HepG2 (cell line): ENCODE results near the gene ZNF28. TPM values are rescaled to one million over a fixed set of nuclear protein-coding genes. Genes with fewer than 3 reads are reported as not detected.
"Not testable (repeated sequence)": the region's sequence is repeated elsewhere in the genome, so short reads cannot be mapped to it uniquely, and the experiment has no call there.

Source experiments
- ATAC-seq: fragments of 200-7000 bp; cut with Tn5 transposase; 3 replicates; pipeline ENCODE4 v1.9.1; 2020; ENCODE audit warnings: mild to moderate bottlenecking, moderate library complexity
- BruUV-seq: library from RNA; stranded (reverse); fragments of 400-500 nt; replicated peaks from 2 replicates; lab custom pipeline; 2021; lab: Mats Ljungman, UMichigan
- CTCF ChIA-PET: fragments of 300-600 bp; formaldehyde crosslinking; extraction: SDS; loops from one replicate; lab custom pipeline; 2021; ENCODE audit warnings: low total read pairs, inconsistent platforms, low intra/inter-chr PET ratio; lab: Yijun Ruan, JAX
- POLR2A ChIA-PET: fragments of 350-600 bp; sonication (Branson Sonifier 250); formaldehyde crosslinking; loops from one replicate; lab custom pipeline; 2020; ENCODE audit warnings: antibody characterized with exemption, inconsistent platforms; lab: Yijun Ruan, JAX
- DNase-seq: peaks from one replicate; pipeline ENCODE4 v3.0.0-alpha.2; 2015; ENCODE audit warnings: low spot score
- FAIRE-seq: peaks from 3 replicates; lab custom pipeline; 2011; peaks lifted over from hg19 to GRCh38; lab: Jason Lieb, UNC
- H2AFZ ChIP-seq: one replicate; pipeline ENCODE4 v1.6.1; 2011; ENCODE audit warnings: low read length, inconsistent platforms
- H3K27ac ChIP-seq: fragments of 300-600 bp; 3 replicates; pipeline ENCODE4 v1.8.0; 2011; ENCODE audit warnings: mixed run types, mild to moderate bottlenecking, mixed read lengths, low read length, inconsistent platforms; ENCODE audit not compliant: insufficient read depth; ENCODE audit errors: extremely low read length
- H3K27me3 ChIP-seq, 2 experiments: fragments of 200-600 bp in 1 of 2; 2 replicates in 1 of 2; 3 replicates in 1 of 2; pipeline versions ENCODE4 v1.6.0 to v1.8.0; 2011; ENCODE audit warnings: low read length in 2 of 2, mild to moderate bottlenecking in 2 of 2, moderate library complexity in 2 of 2, inconsistent platforms in 1 of 2; ENCODE audit not compliant: insufficient read depth in 2 of 2, control insufficient read depth in 1 of 2
- H3K36me3 ChIP-seq, 2 experiments: fragments of 200-600 bp in 1 of 2; replicated peaks in 1 of 2; 2 replicates in 1 of 2; 3 replicates in 1 of 2; pipeline versions ENCODE4 v1.5.1 to v1.8.0; 2011; ENCODE audit warnings: low read length in 2 of 2, inconsistent platforms in 1 of 2; ENCODE audit not compliant: insufficient read depth in 2 of 2, control insufficient read depth in 1 of 2
- H3K4me1 ChIP-seq: 2 replicates; pipeline ENCODE4 v1.5.1; 2012; ENCODE audit warnings: low read length, inconsistent platforms; ENCODE audit not compliant: insufficient read depth
- H3K4me2 ChIP-seq: 2 replicates; pipeline ENCODE4 v1.6.0; 2011; ENCODE audit warnings: low read depth, low read length, inconsistent platforms
- H3K4me3 ChIP-seq, 3 experiments: fragments of 200-600 bp in 1 of 3; sonication (generic), shearing (Covaris generic) in 1 of 3; replicated peaks in 1 of 3; 2 replicates each; pipeline ENCODE4 v1.5.1; 2011 to 2016; ENCODE audit warnings: low read length in 3 of 3, inconsistent platforms in 2 of 3, low read depth in 2 of 3, mild to moderate bottlenecking in 2 of 3, control low read depth in 1 of 3, mixed read lengths in 1 of 3; ENCODE audit not compliant: insufficient read depth in 1 of 3
- H3K79me2 ChIP-seq: one replicate; pipeline ENCODE4 v1.6.1; 2011; ENCODE audit warnings: low read length, inconsistent platforms; ENCODE audit not compliant: insufficient read depth
- H3K9ac ChIP-seq: 2 replicates; pipeline ENCODE4 v1.6.0; 2011; ENCODE audit warnings: mild to moderate bottlenecking, low read depth, low read length, inconsistent platforms; ENCODE audit not compliant: insufficient read depth
- H3K9me3 ChIP-seq: 2 replicates; pipeline ENCODE4 v1.5.1; 2012; ENCODE audit warnings: mild to moderate bottlenecking, low read length
- H4K20me1 ChIP-seq: 2 replicates; pipeline ENCODE4 v1.6.0; 2011; ENCODE audit warnings: inconsistent platforms, mild to moderate bottlenecking, low read length, moderate library complexity; ENCODE audit not compliant: insufficient read depth
- RBFOX2 ChIP-seq: fragments of 200-400 bp; formaldehyde crosslinking; IDR thresholded peaks from 2 replicates; pipeline ENCODE4 v1.6.1; 2017; ENCODE audit warnings: low read depth, mild to moderate bottlenecking, low read length
- SNAI1 ChIP-seq: sonication (generic); formaldehyde crosslinking; IDR thresholded peaks from 2 replicates; pipeline ENCODE4 v1.5.0; 2020; ENCODE audit warnings: mild to moderate bottlenecking, missing genetic modification reagents, borderline replicate concordance
- ZKSCAN8 ChIP-seq: IDR thresholded peaks from 2 replicates; pipeline ENCODE4 v1.6.1; 2016; ENCODE audit warnings: borderline replicate concordance, missing genetic modification reagents, missing compliant biosample characterization
- ZNF235 ChIP-seq: sonication (generic); formaldehyde crosslinking; IDR thresholded peaks from 2 replicates; pipeline ENCODE4 v1.8.1; 2023; ENCODE audit warnings: mild to moderate bottlenecking, missing genetic modification reagents, borderline replicate concordance
- ZNF614 ChIP-seq: IDR thresholded peaks from 2 replicates; pipeline ENCODE4 v1.6.1; 2018; ENCODE audit warnings: missing biosample characterization, missing genetic modification reagents, inconsistent platforms, borderline replicate concordance
- WGBS: methylation state at CpG from one replicate; pipeline ENCODE4 v1.1.6; 2017; ENCODE audit warnings: low lambda C conversion rate; 5-methylcytosine and 5-hydroxymethylcytosine counted together
- in situ Hi-C: cut with HindIII; loops from 2 replicates; pipeline ENCODE4 v1.10.0; 2017; ENCODE audit warnings: low pct_unique_long_range_greater_than_20kb; ENCODE audit not compliant: extremely low pct_ligation_motif_present
- intact Hi-C: fragments of 100-400 bp; cut with micrococcal nuclease; formaldehyde crosslinking; loops from one replicate; pipeline ENCODE4 v1.10.0; 2022; ENCODE audit not compliant: unreplicated experiment
- polyA plus RNA-seq, 8 experiments: library from polyadenylated mRNA; depleted of rRNA in 3 of 8; stranded (reverse) in 7 of 8; unstranded in 1 of 8; fragments of >200 nt; fragmentation: Illumina TruSeq in 4 of 8; extraction: Trizol in 4 of 8; gene quantifications; 2 replicates each; pipeline versions ENCODE4 v1.2.1 to v1.2.3, GENCODE V29; 2011 to 2016; ENCODE audit warnings: low read depth in 4 of 8, missing spikeins in 1 of 8, mixed read lengths in 1 of 8; ENCODE audit not compliant: insufficient read depth in 1 of 8
- total RNA-seq, 5 experiments: library from RNA; depleted of rRNA; stranded (reverse); fragments of >200 nt; fragmentation: Illumina TruSeq; extraction: Trizol; gene quantifications; 2 replicates each; pipeline ENCODE4 v1.2.3, GENCODE V29; 2016; ENCODE audit warnings: low read depth in 1 of 5
- TF ChIP-seq, protein P1 (sequence below): sonication (generic); formaldehyde crosslinking; IDR thresholded peaks from 2 replicates; pipeline ENCODE4 v1.4.0; 2020; ENCODE audit warnings: missing genetic modification reagents, borderline replicate concordance

ZNF28 gene
- total and polyA plus RNA-seq, 2 of the 13 experiments (the other 11 are each of a cell fraction or from before 2014, with no cell fraction given), result 5.0 to 16.0 TPM

DNA sequence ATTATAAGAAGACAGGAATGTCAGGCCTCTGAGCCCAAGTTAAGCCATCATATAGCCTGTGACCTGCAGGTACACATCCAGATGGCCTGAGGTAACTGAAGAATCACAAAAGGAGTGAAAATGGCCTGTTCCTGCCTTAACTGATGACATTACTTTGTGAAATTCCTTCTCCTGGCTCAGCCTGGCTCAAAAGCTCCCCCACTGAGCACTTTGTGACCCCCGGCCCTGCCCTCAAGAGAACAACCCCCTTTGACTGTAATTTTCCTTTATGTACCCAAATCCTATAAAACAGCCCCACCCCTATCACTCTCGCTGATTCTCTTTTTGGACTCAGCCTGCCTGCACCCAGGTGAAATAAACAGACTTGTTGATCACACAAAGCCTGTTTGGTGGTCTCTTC lies 65.0 kb downstream of the ZNF28 start:
- H3K79me2 ChIP-seq, intact Hi-C loops, BruUV-seq, H3K4me2 ChIP-seq, H3K36me3 ChIP-seq, CTCF ChIA-PET, H3K27ac ChIP-seq, H3K9ac ChIP-seq, in situ Hi-C loops, H2AFZ ChIP-seq, H3K9me3 ChIP-seq, DNase-seq, H3K27me3 ChIP-seq, FAIRE-seq, H3K4me3 ChIP-seq, H4K20me1 ChIP-seq, ATAC-seq, H3K4me1 ChIP-seq, POLR2A ChIA-PET: not testable (repeated sequence)
- WGBS, result 12% methylated on average over 2 of the region's 2 CpGs

DNA sequence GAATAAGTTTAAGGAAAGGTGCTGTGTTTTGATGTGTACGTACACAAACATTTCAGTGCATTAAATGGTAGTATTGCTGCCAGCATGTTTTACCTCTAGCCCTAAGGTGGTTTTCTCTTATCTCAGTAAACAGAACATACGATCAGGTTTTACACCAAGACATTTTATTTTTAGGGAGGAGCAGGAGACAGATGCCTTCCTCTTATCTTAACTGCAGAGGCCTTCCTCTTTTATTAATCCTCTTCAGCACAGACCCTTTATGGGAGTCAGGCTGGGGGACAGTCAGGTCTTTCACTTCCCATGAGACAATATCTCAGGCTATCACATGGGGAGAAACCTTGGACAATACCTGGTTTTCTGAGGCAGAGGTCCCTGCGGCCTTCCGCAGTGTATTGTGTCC lies 71.7 kb downstream of the ZNF28 start:
- ChIA-PET CTCF (no interaction called here), POLR2A (no interaction called here)
- in situ Hi-C loops, result no loop called here
- H3K4me2 ChIP-seq, result no peak overlapping the region
- TF ChIP-seq ZKSCAN8 (CRISPR knock-in tag) (no peak), SNAI1 (CRISPR knock-in tag) (no peak), RBFOX2 (no peak), ZNF235 (CRISPR knock-in tag) (no peak), ZNF614 (no peak)
- TF ChIP-seq, protein P1, sequence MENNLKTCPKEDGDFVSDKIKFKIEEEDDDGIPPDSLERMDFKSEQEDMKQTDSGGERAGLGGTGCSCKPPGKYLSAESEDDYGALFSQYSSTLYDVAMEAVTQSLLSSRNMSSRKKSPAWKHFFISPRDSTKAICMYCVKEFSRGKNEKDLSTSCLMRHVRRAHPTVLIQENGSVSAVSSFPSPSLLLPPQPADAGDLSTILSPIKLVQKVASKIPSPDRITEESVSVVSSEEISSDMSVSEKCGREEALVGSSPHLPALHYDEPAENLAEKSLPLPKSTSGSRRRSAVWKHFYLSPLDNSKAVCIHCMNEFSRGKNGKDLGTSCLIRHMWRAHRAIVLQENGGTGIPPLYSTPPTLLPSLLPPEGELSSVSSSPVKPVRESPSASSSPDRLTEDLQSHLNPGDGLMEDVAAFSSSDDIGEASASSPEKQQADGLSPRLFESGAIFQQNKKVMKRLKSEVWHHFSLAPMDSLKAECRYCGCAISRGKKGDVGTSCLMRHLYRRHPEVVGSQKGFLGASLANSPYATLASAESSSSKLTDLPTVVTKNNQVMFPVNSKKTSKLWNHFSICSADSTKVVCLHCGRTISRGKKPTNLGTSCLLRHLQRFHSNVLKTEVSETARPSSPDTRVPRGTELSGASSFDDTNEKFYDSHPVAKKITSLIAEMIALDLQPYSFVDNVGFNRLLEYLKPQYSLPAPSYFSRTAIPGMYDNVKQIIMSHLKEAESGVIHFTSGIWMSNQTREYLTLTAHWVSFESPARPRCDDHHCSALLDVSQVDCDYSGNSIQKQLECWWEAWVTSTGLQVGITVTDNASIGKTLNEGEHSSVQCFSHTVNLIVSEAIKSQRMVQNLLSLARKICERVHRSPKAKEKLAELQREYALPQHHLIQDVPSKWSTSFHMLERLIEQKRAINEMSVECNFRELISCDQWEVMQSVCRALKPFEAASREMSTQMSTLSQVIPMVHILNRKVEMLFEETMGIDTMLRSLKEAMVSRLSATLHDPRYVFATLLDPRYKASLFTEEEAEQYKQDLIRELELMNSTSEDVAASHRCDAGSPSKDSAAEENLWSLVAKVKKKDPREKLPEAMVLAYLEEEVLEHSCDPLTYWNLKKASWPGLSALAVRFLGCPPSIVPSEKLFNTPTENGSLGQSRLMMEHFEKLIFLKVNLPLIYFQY, result no peak
- ATAC-seq (no peak), FAIRE-seq (no peak), DNase-seq (no peak)
- no peak overlapping the region for H3K9ac ChIP-seq
- H2AFZ ChIP-seq, result no peak overlapping the region
- H4K20me1 ChIP-seq, result no peaks in the 10 kb centered on the region
- intact Hi-C loops, result loop anchor here (10.0 kb wide), 1 partner anchor 425 kb away; no protein-coding TSS in a partner anchor
- H3K79me2 ChIP-seq, result no peaks in the 10 kb centered on the region
- 0 out of 2 replicates have a peak, but pooled peaks cover 9% of the 10 kb centered on the region for H3K4me1 ChIP-seq
- no peaks in the 10 kb centered on the region for H3K36me3 ChIP-seq
- BruUV-seq, result no TSS peak
- H3K9me3 ChIP-seq, result peaks cover 11% of the 10 kb centered on the region
- 45% methylated on average over 4 of the region's 4 CpGs for WGBS
- H3K27me3 ChIP-seq, result no peaks in the 10 kb centered on the region
- H3K27ac ChIP-seq, result no peak overlapping the region
- no peak overlapping the region for H3K4me3 ChIP-seq
